GM12864 (cell line): ENCODE data around the gene PPM1H.
"Not testable (repeated sequence)": the region's sequence is repeated elsewhere in the genome, so short reads cannot be mapped to it uniquely, and the experiment has no call there.

Experiments
- DNase-seq: peaks from one replicate; pipeline ENCODE4 v3.0.0-alpha.2; 2011; ENCODE audit warnings: low read depth
- H3K4me3 ChIP-seq: 2 replicates; pipeline ENCODE4 v1.5.1; 2011; ENCODE audit warnings: mild to moderate bottlenecking, low read depth, low read length, control low read depth
- CTCF ChIP-seq: IDR thresholded peaks from 2 replicates; pipeline ENCODE4 v1.5.1; 2011; ENCODE audit warnings: low read depth, mild to moderate bottlenecking, moderate library complexity, low read length, control low read depth, inconsistent platforms; ENCODE audit errors: missing control alignments

Gene PPM1H

GRCh38 chr12:62882696-62883095, 52.3 kb downstream of the PPM1H start:
- TF ChIP-seq CTCF: no peak
- H3K4me3 ChIP-seq: no peak overlapping the region
- DNase-seq: no peak

GRCh38 chr12:62882140-62882539, 52.8 kb downstream of the PPM1H start:
- no peak for DNase-seq
- no peak for TF ChIP-seq CTCF
- H3K4me3 ChIP-seq: no peak overlapping the region

GRCh38 chr12:62879691-62880090, 55.3 kb downstream of the PPM1H start:
- no peak for DNase-seq
- H3K4me3 ChIP-seq: no peak overlapping the region
- no peak for TF ChIP-seq CTCF

- H3K4me3 ChIP-seq, DNase-seq: not testable (repeated sequence)
Measured at GRCh38 chr12:62879228-62879627, 55.7 kb downstream of the PPM1H start.

- H3K4me3 ChIP-seq: no peak overlapping the region
- no peak for DNase-seq
- no peak for TF ChIP-seq CTCF
Measured at GRCh38 chr12:62878211-62878610, 56.7 kb downstream of the PPM1H start.

GRCh38 chr12:62876938-62877548, 57.9 kb downstream of the PPM1H start:
- no peak for DNase-seq
- TF ChIP-seq CTCF: no peak
- H3K4me3 ChIP-seq: no peak overlapping the region

- H3K4me3 ChIP-seq: no peak overlapping the region
- no peak for TF ChIP-seq CTCF
Measured at GRCh38 chr12:62873826-62874448, 61.0 kb downstream of the PPM1H start.

More at GRCh38 chr12:62873826-62874448, 61.0 kb downstream of the PPM1H start:
- no peak for DNase-seq
